ENCODE results near the gene SLC5A4.
"Not testable (repeated sequence)": the region's sequence is repeated elsewhere in the genome, so short reads cannot be mapped to it uniquely, and the experiment has no call there.

SLC5A4 gene

DNA sequence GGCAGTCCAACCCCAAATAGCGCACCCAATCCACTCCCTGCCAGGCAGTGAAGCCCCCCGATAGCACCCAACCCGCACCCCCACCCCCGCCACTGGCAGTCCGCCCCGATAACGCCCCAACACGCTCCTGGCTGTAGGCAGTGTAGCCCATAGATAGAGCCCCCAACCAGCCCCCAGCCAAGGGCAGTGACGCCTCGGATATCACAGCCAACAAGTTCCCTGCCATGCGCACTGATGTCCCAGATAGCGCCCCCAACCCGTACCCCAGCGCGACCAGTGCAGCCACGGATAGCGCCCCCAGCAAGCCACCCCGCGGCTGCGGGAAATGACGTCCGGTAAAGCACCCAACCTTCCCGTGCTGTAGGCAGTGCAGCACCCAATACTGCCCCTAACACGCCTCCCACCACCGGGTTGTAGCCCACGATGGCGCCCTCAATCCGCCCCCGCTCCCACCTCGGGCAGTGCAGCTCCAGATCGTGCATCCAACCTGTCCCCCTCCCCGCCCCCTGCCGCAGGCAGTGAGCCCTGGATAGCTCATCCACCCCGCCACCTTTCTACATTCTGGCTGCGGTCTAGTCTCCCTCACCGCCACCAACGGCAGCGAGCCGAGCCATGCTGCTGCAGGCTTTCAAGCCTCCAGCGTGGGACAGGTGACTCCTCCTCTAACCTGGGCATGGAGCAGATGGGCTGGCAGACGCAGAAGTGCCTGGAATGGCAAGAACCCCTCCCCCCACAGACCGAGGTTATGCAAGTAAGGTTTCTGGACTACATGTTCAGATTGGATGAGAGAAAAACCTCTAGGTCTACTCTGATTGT lies 50.9 kb downstream of the SLC5A4 start:
- DNase-seq, result peak in 33 of 42 donors; percentile 8 to 84 (median 51)
- intact Hi-C loops (cut with DNase I), result no loop called here

GRCh38 chr22:32203181-32204039 lies 51.7 kb downstream of the SLC5A4 start:
- intact Hi-C loops (cut with DNase I), result no loop called here
- peak in 7 of 42 donors; percentile 5 to 58 (median 27) for DNase-seq

GRCh38 chr22:32202539-32203180 lies 52.5 kb downstream of the SLC5A4 start:
- peak in 14 of 42 donors; percentile 10 to 62 (median 30) for DNase-seq
- intact Hi-C loops (cut with DNase I), result no loop called here

DNA sequence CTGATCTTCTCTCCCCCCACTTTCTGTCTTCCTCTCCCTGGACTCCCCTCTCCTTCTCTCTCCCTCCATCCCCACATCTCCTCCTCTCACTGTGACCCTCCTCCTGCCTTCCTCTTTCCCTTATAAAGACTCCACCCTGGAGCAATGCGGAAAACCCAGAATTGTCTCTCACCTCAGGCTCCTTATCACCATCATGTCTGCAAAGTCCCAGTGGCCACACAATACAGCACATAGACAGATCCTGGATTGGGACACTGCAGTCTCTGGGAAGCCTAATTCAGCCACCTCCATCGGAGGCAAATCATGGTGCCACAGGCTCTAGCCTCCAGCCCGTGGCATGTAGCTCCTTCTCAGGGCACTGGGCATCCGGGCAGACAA lies 53.0 kb downstream of the SLC5A4 start:
- DNase-seq, result no peak
- intact Hi-C loops (cut with DNase I), result no loop called here

DNA sequence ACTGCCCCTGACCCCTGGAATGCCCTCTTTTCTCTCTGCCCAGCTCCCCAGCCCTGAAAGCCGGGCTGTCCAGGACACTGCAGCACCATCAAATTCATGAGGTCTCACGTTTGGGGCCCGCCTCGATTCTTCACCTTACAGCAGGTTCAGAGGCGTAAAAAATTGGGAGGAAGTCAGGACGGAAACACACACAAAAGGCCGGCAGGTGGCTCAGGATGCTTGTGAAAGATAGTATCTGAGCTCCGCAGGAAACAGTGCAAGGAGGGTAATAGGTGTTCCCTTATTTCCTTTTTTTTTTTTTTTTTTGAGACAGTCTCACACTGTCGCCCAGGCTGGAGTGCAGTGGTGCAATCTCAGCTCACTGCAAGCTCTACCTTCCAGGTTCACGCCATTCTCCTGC lies 54.4 kb downstream of the SLC5A4 start:
- intact Hi-C loops (cut with DNase I), result no loop called here
- DNase-seq, result no peak

DNA sequence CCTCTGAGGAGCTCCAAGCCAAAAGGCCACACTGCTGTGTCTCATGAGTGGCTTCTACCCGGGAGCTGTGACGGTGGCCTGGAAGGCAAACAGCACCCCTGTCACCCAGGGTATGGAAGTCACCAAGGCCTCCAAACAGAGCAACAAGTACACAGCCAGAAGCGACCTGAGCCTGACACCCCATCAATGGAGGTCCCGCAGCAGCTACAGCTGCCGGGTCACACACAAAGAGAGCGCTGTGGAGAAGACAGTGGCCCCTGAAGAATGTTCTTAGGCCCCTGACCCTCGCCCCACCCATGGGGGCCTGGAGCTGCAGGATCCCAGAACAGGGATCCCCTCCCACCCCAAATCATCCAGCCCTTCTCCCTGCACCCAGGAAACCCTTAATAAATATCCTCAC lies 55.2 kb downstream of the SLC5A4 start:
- intact Hi-C loops (cut with DNase I), result no loop called here
- no peak for DNase-seq

- intact Hi-C loops (cut with DNase I), result no loop called here
Observed at GRCh38 chr22:32199341-32199740, 55.8 kb downstream of the SLC5A4 start.

DNA sequence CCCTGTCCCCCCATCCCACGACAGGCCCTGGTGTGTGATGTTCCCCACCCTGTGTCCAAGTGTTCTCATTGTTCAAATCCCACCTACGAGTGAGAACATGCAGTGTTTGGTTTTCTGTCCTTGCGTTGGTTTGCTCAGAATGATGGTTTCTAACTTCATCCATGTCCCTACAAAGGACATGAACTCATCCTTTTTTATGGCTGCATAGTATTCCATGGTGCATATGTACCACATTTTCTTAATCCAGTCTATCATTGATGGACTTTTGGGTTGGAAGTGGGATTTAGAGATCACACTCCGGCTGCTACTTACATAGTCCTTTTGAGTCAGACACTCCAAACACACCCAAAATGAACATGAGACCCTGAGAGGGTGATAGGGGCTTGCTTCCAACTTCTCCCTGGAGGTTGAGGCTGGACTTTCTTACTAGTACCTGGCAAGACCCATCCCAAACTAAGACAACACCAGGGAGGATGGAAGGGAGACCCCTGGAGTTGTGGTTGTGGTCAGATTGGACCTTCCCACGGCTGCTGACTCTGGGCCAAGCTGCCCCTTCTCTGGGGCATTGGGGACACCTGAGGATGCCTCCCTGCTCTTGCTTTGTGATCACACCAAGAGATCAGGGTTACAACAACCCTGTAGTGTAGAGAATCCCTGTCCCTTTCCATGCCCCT lies 57.5 kb downstream of the SLC5A4 start:
- intact Hi-C loops (cut with DNase I); DNase-seq: not testable (repeated sequence)

More at GRCh38 chr22:32199341-32199740, 55.8 kb downstream of the SLC5A4 start:
- DNase-seq, result no peak

GRCh38 chr22:32195900-32196299 lies 59.2 kb downstream of the SLC5A4 start:
- DNase-seq; intact Hi-C loops (cut with DNase I): not testable (repeated sequence)

- intact Hi-C loops (cut with DNase I), result not testable (repeated sequence)
- DNase-seq, result peak in 3 of 42 donors; percentile 19 to 34 (median 25)
Observed at GRCh38 chr22:32193346-32193745, 61.8 kb downstream of the SLC5A4 start.

- intact Hi-C loops (cut with DNase I), result not testable (repeated sequence)
- DNase-seq, result peak in 2 of 42 donors; percentile 3 to 21
Observed at GRCh38 chr22:32191021-32191420, 64.1 kb downstream of the SLC5A4 start.

GRCh38 chr22:32185821-32186220 lies 69.3 kb downstream of the SLC5A4 start:
- DNase-seq, result no peak
- intact Hi-C loops (cut with DNase I), result no loop called here

DNA sequence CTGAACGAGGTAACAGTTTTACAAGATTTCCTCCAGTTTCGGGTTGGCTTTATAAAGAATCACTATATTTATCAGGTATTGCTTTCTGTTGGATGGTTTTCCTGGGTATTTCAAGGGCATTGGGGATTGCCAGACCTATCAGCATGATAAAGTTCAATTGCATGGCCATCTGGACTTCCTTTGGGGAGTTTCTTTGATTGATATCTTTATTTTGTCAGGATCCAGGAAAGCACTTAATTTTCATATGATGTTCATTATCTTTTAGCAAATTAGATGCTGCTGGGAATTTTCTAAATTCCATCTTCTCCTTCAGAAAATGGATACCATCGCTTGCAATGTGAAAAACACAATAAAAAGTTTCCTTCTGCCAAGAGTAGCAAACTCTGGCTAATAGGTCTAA lies 71.5 kb downstream of the SLC5A4 start:
- DNase-seq, result no peak
- intact Hi-C loops (cut with DNase I), result no loop called here

DNA sequence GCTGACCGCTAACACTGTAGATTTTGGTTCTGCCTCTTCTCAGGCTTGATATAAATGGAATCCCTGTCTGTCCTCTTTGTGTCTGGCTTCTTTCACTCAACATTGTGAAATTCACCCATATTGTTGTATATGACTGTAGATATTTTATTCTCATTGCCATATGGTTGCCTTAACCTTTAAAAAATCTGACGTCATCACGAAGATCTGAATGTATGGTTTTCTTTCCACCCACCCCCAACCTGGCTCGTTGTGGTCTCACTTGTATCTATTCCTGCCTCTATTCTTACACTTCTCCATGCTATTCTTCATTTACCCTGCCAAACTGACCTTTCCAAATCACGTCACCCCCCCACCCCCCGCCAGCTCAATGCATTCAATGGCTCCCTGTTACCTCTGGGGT lies 74.1 kb downstream of the SLC5A4 start:
- no peak for DNase-seq
- intact Hi-C loops (cut with DNase I), result no loop called here

DNA sequence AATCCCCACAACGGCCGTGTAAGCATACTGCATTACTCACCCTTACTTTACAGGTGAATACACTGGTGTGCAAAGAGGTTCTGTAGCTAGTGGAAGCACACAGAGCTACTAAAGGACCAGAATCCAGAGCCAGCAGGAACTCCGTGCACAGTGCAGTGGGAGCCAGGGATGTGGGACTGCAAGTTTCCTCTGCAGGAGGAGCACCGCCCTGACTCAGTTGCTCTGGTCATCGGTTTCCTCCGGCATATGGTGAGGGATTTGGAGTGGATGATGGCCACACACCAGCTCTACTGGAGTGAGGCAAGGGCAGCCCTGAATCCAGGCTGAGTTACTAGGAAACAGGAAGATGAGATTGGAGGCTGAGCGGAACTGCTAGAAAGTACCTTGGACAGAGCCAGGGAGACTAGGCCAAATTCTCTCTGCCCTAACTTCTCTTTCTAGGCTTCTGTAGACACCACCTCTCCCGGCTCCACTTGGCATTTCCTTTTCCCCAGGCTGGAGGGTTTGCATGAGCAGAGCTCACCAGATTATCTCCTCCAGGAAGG lies 77.9 kb downstream of the SLC5A4 start:
- no peak for DNase-seq
- intact Hi-C loops (cut with DNase I), result no loop called here

DNA sequence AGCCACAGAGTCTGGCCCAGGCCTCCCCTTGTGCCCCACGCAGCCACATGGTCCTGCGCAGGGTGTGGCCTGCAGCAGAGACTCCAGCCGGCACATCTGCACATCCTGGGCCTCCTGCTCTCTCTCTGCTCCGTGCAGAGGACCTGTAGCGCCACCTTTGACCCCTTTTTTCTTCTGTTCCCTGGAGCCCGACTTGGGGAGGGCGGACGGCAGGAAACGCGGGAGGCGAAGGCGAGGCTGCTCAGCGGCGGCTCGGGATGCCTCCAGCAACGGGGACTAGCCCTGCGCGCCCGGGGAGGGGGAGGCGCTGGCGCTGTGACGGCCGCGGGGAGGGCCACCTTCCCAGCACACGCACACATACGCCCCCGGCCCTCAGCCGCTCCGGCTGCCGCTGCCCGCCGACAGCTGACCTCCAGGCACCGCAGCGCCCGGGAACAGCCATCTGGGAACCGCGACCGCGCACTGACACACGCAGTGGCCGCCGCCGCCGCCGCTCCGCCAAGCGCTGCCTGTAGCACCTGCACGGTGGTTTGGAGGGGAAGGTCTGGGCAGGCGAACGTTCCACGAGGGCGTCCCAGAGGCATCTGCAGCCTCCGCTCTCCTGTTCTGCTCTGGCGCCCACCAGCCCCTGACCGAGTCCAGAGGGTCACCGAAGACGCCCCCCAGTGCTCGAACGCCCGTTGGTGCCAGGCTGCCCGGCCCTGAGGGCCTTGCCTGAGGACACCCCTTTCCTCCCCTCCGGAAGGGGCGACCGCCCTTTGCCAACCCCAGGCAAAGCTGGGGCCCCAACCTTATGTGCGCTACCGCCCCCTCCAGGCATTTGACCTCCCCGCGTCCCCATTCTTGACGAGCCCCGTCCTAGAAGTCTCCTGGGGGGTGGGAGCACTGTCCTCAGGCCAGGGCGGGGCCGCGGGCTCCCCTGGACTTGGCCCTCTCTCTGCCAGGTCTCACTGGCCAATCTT lies 79.2 kb downstream of the SLC5A4 start:
- DNase-seq, result peak in 12 of 42 donors; percentile 7 to 41 (median 18)

DNA sequence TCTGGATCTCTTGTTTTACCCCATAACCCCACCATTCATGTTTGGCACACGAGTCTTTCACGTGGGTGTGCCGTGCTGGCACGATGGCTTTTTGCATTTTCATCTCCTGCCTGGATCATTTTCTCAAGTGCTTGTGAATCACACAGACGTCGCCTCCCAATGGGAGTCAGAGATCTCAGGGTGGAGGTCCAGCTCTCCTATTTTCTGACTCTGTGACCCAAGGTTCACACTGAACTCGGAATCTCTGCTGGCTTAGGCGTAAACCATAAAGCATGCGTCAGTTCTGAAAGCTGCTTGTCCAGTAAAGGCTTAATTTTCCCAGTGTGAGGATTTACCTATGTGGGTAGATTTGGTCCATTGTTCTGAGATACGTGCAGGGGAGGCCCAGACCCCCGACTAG lies 80.0 kb downstream of the SLC5A4 start:
- no peak for DNase-seq
- intact Hi-C loops (cut with DNase I), result no loop called here

More for the DNA sequence above, 79.2 kb downstream of the SLC5A4 start:
- intact Hi-C loops (cut with DNase I), result no loop called here
